ENCODE data around the gene TMEM233. TPM values are rescaled to one million over a fixed set of nuclear protein-coding genes. Genes with fewer than 3 reads are reported as not detected.
"Not testable (repeated sequence)": the region's sequence is repeated elsewhere in the genome, so short reads cannot be mapped to it uniquely, and the experiment has no call there.

TMEM233 gene
- total RNA-seq, 2 donors from 2014 or later = not detected

DNA sequence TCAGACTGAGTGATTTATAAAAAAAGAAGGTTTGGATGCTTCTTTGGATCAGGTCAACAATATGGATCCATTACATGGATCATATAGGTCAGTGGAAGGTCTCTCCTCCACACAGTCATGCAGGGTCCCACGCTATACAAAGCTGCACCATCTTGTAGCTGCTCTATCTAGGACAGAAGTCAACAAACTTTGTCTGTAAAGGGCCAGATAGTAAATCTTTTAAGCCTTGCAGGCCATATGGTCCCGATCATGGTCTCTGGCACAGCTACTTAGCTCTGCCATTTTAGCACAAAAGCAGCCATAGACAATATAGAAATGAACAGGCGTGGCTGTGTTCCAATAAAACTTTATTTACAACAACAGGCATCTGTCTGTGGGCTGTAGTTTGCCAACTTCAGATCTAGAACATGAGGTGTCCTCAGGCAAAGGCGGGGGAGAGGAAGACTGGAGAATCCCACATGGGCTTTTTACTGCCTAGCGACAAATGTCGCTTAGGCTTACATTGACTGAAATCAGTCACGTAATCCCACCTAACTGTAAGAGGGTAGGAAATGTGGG lies 36.7 kb downstream of the TMEM233 start:
- Mint-ChIP-seq H3K27ac (no peak overlapping the region), H3K9me3 (no peaks in the 10 kb centered on the region), H3K36me3 (no peaks in the 10 kb centered on the region)
- DNase-seq (ENCODE audit: low spot score in 2 of 2) (no peak), ATAC-seq (no peak)

DNA sequence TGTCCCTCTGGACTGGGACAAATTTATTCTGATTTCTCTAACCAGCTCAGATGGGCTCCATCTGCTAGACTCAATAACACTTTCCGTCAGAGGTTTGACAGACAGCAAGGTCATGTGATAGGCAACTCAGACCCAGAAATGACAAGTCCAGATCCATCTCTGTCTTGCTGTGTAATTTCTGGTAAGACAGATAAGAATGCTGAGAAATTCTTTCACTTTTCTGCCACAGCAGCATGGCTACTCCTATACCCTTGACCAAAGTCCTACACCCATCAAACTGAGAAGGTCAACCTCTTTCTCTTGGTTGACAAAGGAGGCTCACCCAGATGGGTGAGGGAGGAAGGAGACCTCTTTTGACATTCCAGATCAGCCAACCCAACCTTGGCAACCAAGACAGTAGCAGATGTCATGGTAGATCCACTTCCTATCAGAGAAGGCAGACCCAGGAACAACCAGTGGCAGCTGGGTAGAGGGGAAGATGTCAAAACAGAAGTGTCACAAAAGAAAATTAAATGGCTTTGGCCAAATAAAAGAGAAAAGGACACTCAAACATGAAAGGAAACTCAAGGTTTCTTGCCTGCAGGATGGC lies 37.5 kb downstream of the TMEM233 start:
- ATAC-seq (no peak), DNase-seq (ENCODE audit: low spot score in 2 of 2) (no peak)
- Mint-ChIP-seq H3K27ac (no peak overlapping the region), H3K9me3 (no peaks in the 10 kb centered on the region), H3K36me3 (no peaks in the 10 kb centered on the region)

DNA sequence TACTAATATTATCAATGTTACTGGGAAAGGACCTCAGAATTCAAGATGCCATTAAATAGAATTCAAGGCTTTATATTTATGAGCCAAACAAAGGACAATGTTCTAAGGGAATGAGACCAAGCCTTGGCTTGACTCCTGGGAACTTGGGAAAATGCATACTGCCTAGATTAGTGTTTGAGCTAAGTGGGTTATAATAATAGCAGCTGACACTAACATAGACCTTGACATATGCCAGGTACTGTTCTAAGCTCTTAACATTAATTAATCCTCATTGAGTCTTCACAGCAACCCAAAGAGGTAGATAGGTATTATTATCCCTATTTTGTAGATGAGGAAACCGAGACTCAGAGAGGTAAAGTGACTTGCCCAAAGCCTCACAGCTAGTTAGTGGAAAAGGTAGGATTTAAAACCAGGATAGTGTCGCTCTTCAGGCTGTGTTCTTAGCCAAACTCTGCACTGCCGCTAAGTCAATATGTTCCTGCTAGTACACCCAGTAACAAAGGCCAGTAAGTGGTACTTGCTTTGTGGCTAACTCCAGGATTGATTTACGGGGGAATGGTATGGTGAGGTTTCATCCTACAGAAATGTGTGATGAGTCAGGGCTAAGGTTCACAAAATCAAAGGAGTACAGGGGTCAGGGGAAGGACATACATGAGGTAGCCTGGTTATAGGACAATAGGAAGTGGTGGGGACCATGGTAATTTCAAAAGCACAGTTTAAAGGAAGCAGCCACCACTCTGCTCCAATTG lies 38.5 kb downstream of the TMEM233 start:
- Mint-ChIP-seq H3K36me3 (no peaks in the 10 kb centered on the region), H3K9me3 (no peaks in the 10 kb centered on the region), H3K27ac (no peak overlapping the region)
- DNase-seq (ENCODE audit: low spot score in 2 of 2) = no peak
- no peak for ATAC-seq

DNA sequence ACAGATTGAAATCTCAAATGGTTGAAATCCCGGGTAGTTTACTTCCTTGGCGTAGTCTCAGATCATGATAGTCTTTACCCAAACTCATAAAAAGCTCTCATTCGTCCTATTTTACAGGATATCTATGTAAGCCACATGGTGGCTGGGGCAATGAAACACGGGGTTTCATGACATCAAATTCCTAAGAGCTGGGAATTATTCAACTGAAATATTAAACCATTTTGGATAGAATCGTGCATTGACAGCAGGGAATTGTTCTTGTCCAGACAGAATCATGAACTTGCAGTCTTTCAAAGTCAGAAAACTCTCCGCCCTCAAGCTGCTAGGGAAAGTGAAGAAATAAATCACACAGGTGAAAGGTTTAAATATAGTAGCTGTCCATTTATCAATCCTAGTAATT lies 41.2 kb downstream of the TMEM233 start:
- H3K27ac Mint-ChIP-seq = no peak overlapping the region
- no peaks in the 10 kb centered on the region for H3K36me3 Mint-ChIP-seq
- no peak for DNase-seq (ENCODE audit: low spot score in 2 of 2)

DNA sequence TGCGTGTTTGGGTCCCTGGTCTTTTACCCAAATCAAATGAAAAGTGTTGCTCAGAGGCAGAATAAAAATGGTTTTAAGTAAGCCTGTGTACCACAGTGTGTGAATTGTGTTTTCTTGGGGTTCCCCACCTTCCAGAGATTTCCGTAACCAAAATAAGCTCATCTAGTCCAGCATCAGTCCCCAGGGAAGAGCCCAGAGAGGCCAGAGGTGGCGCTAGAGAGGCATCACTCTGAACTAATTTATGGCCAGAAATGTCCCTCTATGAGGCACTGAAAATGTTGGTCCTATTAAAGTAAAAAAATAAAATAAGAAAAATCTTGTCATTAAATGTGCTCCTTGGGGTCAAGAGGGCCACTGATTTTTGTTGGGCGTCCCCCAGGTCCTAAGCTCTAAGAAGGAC lies 49.4 kb downstream of the TMEM233 start:
- no peak for ATAC-seq

More for the DNA sequence above, 41.2 kb downstream of the TMEM233 start:
- no peaks in the 10 kb centered on the region for H3K9me3 Mint-ChIP-seq
- ATAC-seq = no peak

DNA sequence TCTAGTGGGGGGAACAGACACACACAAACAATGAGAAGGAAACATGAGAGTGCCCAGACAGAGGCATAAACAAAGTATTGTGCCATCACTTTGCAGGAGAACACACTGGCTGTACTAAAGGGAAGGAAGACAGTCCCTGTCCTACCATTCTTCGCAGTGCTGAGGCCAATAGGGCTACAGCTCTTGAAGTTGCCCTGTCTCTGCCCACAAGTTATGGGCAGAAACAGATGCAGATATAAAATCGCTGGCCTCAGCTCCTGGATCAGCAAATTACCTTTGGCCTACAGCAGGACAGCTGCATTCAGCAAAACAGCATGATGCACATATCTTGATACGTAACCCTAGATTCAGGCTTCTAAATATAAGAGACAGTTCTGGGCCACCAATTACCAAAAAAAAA lies 51.4 kb downstream of the TMEM233 start:
- DNase-seq (ENCODE audit: low spot score in 2 of 2) = no peak
- peaks cover 0 to 6% of the 10 kb centered on the region in 2 donors for H3K9me3 Mint-ChIP-seq
- ATAC-seq = no peak
- H3K27ac Mint-ChIP-seq = no peak overlapping the region
- H3K36me3 Mint-ChIP-seq = no peaks in the 10 kb centered on the region

More for the DNA sequence above, 49.4 kb downstream of the TMEM233 start:
- no peaks in the 10 kb centered on the region for H3K36me3 Mint-ChIP-seq
- no peak overlapping the region for H3K27ac Mint-ChIP-seq
- no peak for DNase-seq (ENCODE audit: low spot score in 2 of 2)
- peaks cover 0 to 6% of the 10 kb centered on the region in 2 donors for H3K9me3 Mint-ChIP-seq

DNA sequence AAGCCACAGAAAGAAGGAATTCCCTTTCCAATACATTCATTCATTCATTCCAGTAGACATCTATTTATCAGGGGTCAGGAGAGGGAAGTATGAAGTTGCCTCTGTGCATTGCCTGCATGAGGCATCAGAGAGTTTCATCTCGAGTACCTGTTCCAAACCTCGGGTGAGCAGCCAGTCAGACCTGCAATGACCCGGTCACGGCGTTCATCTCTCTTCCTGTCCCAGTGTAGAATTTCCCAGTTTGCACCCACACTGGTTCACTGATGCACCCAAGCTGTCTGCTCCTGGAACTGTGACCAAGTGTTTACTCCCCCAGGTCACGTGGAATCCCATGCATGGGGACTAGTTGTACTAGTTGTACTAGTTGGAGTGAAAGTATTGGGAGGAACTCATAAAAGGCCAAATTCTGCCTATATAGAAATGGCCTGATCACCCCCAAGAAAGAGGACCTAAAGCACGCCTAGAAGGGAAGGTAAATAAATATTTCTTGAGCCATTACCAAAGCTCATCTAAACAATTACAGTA lies 52.0 kb downstream of the TMEM233 start:
- H3K36me3 Mint-ChIP-seq = no peaks in the 10 kb centered on the region
- no peak for DNase-seq (ENCODE audit: low spot score in 2 of 2)
- no peak overlapping the region for H3K27ac Mint-ChIP-seq
- peaks cover 0 to 6% of the 10 kb centered on the region in 2 donors for H3K9me3 Mint-ChIP-seq
- no peak for ATAC-seq

DNA sequence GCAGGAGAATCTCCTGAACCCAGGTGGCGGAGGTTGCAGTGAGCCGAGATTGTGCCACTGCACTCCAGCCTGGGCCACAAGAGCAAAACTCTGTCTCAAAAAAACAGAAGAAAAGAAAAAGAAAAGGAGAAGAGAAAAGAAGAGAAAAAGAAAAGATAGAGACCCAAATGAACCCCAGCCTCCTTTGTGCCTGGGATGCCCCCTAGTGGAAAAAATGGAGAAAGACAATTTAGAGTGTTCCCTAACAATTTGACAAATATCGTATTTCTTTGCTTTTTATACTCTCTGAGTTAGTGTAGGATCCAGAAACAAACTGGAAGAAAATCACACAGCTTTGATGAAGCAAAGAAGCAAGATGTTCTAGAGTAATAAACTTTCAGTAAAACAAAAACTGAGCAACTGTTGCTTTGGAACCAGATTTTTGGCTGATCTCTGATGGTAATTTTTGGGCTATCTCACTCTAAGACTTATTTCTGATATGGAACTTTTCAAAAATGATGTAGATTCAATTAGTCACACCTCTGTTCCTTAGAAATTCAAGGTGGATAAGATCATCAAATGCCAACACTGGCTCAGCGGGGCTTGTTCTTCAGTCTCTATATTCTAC lies 55.7 kb downstream of the TMEM233 start:
- H3K36me3 Mint-ChIP-seq = peaks cover 5 to 10% of the 10 kb centered on the region in 2 donors
- H3K27ac Mint-ChIP-seq = no peak overlapping the region
- no peak for ATAC-seq
- H3K9me3 Mint-ChIP-seq = peaks cover 0 to 17% of the 10 kb centered on the region in 2 donors
- no peak for DNase-seq (ENCODE audit: low spot score in 2 of 2)

DNA sequence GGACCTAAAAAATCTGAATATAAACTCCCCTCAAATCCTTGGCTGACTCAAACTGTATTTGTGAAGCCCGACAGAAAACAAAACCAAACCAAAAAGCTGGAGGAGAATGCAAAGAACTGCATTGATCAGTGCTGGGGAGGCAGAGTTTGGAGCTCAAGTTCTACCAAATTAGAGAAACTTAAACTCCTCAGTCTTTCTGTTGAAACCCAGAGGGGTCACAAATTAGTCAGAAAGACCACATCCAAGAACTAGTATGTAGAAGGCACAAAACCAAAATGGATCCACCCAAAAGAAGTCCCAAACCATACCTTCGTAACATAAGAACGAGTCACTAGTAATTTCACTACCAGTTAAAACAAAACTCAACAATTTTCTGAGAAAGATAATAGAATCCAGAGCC lies 59.1 kb downstream of the TMEM233 start:
- no peak overlapping the region for H3K27ac Mint-ChIP-seq
- DNase-seq (ENCODE audit: low spot score in 2 of 2) (no peak), ATAC-seq (peak; percentile 68 to 94)
- H3K9me3 Mint-ChIP-seq = peaks cover 0 to 11% of the 10 kb centered on the region in 2 donors
- peaks cover 5 to 10% of the 10 kb centered on the region in 2 donors for H3K36me3 Mint-ChIP-seq

DNA sequence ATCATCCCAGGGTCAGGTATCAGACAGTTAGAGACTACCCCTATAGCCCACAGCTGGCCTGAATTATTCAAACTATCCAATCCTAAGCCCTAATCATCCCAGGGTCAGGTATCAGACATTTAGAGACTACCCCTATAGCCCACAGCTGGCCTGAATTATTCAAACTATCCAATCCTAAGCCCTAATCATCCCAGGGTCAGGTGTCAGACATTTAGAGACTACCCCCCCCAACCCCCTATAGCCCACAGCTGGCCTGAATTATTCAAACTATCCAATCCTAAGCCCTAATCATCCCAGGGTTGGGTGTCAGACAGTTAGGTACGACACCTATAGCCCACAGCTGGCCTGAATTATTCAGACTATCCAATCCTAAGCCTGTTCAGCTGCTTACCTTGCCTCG lies 63.4 kb downstream of the TMEM233 start:
- peaks cover 0 to 11% of the 10 kb centered on the region in 2 donors for H3K9me3 Mint-ChIP-seq
- H3K36me3 Mint-ChIP-seq = not testable (repeated sequence)

DNA sequence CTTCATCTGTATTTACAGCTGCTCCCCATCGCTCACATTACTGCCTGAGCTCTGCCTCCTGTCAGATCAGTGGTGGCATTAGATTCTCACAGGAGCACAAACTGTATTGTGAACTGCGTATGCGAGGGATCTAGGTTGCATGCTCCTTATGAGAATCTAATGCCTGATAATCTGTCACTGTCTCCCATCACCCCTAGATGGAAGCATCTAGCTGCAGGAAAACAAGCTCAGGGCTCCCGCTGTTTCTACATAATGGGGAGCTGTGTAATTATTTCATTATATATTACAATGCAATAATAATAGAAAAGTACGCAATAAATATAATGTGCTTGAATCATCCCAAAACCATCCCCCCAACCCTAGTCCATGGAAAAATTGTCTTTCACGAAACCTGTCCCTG lies 64.6 kb downstream of the TMEM233 start:
- not testable (repeated sequence) for DNase-seq (ENCODE audit: low spot score in 2 of 2); H3K27ac Mint-ChIP-seq; H3K9me3 Mint-ChIP-seq; ATAC-seq; H3K36me3 Mint-ChIP-seq

More for the DNA sequence above, 63.4 kb downstream of the TMEM233 start:
- DNase-seq (ENCODE audit: low spot score in 2 of 2); ATAC-seq; H3K27ac Mint-ChIP-seq: not testable (repeated sequence)

DNA sequence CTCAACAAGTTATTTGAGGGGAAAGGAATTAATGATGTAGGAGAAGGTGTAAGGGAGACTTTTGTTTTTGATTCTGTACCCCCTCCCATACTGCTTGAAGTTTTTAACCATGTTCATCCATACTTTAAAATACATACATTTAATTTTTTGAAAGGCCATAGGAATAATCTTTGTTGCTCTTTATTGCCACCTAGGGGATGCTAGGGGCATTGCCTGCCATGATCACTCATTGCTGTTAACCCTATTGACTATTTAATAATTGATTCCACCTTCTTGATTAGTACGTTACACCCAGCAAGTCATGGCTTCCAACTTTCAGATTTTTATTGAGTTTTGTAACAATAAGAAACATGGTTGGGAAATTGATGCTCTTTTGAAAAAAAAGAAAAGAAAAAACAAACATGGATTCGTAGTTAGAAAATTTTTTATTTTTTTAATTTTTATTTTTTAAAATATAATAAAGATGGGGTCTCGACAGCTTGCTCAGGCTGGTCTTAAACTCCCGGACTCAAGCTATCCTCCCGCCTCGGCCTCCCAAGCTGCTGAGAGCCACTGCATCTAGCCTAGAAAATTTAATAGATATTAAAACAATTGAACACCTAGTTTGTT lies 65.8 kb downstream of the TMEM233 start:
- Mint-ChIP-seq H3K36me3 (no peaks in the 10 kb centered on the region), H3K9me3 (peaks cover 0 to 4% of the 10 kb centered on the region in 2 donors), H3K27ac (no peak overlapping the region)
- DNase-seq (ENCODE audit: low spot score in 2 of 2) = peak in 1 of 2 donors; percentile 50
- no peak for ATAC-seq

DNA sequence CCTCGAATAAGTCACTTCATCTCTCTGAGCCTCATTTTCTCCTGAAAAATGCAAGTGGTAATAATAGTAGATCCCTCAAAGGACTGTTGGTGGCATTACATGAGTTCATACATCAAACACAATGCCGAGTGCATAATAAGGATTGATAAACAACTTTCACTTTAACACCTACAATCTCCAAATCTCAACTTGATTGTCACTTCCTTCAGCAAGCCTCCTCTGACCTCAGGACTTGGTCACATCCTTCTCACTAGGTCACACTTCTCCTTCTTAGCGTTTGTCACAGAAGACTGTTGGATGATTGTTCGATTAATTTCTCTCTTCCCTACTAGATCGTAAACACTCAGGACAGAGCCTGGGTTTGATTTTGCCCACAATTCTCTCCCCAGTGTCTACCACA lies 66.5 kb downstream of the TMEM233 start:
- Mint-ChIP-seq H3K27ac (no peak overlapping the region), H3K36me3 (no peaks in the 10 kb centered on the region), H3K9me3 (peaks cover 0 to 4% of the 10 kb centered on the region in 2 donors)
- DNase-seq (ENCODE audit: low spot score in 2 of 2) (no peak), ATAC-seq (no peak)

DNA sequence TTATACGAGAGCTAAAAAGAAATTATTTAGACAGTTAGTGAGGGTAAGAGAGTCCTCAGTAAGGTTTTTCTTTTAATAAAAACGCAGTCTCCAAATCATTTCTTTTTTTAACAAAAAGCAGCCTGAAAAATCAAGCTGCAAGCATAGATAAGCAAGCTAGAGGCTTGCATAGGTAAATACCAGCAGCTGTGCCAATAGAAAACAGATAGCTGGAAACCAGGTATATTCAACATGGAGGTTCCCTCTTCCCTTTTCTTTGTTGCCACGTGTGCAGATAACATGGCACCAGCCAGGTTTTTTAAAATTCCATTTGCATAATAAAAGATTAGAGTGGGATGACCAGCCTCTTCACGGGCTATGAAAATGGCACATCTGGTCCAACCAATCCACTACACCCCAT lies 68.3 kb downstream of the TMEM233 start:
- H3K36me3 Mint-ChIP-seq = peaks cover 0 to 5% of the 10 kb centered on the region in 2 donors
- no peak overlapping the region for H3K27ac Mint-ChIP-seq
- ATAC-seq (no peak), DNase-seq (ENCODE audit: low spot score in 2 of 2) (no peak)
- peaks cover 0 to 4% of the 10 kb centered on the region in 2 donors for H3K9me3 Mint-ChIP-seq

DNA sequence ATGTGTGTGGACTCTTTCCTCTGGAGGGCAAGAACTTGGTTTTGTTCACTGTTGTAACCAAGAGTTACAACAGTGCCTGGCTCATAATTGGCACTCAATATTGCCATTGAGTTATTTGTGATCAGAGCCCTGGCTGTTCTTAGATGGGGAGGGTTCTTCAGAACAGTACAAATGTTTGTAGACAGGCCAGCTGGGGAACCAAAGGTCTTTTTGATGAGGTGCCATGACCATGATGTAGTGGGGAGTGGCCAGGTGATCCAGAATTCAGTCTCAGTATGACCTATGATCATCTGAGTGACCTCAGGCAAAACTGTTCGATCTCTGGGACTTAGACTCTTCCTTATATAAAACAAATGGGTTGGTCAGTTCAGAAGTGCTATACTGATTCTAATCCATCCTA lies 71.1 kb downstream of the TMEM233 start:
- Mint-ChIP-seq H3K36me3 (peaks cover 8 to 13% of the 10 kb centered on the region in 2 donors), H3K27ac (no peak overlapping the region), H3K9me3 (peaks cover 0 to 4% of the 10 kb centered on the region in 2 donors)
- ATAC-seq (no peak), DNase-seq (ENCODE audit: low spot score in 2 of 2) (no peak)

DNA sequence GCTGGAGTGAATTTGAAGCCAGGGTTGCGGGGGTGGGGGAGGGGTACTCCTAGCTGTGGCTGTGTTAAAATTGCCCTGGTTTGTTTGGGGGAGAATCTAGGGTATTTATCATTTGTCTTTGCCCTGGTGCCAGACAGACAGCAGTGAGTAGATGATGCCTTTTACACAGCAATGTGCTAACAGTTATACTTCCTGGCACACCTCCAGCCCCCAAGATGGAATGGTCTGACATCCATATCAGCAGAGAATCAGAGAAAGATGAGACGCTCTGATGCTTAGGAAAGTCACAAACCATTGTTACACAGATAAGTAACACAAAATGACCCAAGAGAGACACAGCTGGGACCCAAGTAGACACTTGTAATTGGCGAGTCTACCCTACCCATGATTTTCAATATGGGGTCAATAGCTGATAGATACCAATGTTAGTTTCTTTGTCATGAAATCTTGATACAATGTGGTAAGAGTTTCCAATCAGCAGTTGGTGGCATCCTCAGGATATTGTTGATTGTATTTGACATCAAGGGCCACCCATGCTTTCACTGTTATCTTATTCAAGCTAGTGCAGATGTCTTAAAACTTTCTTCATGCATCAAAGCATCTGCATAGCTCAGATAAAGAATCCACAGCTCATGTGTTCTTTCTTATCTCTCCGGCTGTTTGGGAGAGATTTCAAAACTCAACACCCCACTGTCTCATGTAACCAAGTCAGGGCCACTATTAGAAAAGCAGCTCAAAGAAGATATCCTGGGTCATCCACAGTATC lies 71.8 kb downstream of the TMEM233 start:
- no peak overlapping the region for H3K27ac Mint-ChIP-seq
- DNase-seq (ENCODE audit: low spot score in 2 of 2) (no peak), ATAC-seq (no peak)
- peaks cover 0 to 4% of the 10 kb centered on the region in 2 donors for H3K9me3 Mint-ChIP-seq
- peaks cover 15 to 20% of the 10 kb centered on the region in 2 donors for H3K36me3 Mint-ChIP-seq
